Stimulated activated memory B cell treated with anti-CD40 and anti-IgM and Interleukin-4, amounts not matched to agents 10 μg/mL and 1 μg/mL and 100 μg/mL, for 72 hours (primary cell): Measurements from ENCODE around the gene KTN1.
A peak's percentile ranks its signal among the peaks of the same experiment; 100 is the strongest.

Source experiments
- ATAC-seq: fragments of 150-1000 bp; cut with Tn5 transposase; 2 replicates; pipeline ENCODE4 v1.10.0; 2021
- H3K27ac Mint-ChIP-seq: one replicate; pipeline ENCODE4 v1.8.0; 2022; ENCODE audit warnings: mild to moderate bottlenecking, mixed read lengths
- H3K27me3 Mint-ChIP-seq: one replicate; pipeline ENCODE4 v1.8.0; 2022; ENCODE audit warnings: mixed read lengths
- H3K36me3 Mint-ChIP-seq: one replicate; pipeline ENCODE4 v1.8.0; 2022; ENCODE audit warnings: mixed read lengths
- H3K4me1 Mint-ChIP-seq: one replicate; pipeline ENCODE4 v1.8.0; 2022; ENCODE audit warnings: mixed read lengths
- H3K4me3 Mint-ChIP-seq: one replicate; pipeline ENCODE4 v1.8.0; 2022; ENCODE audit warnings: mild to moderate bottlenecking, moderate library complexity, mixed read lengths
- H3K9me3 Mint-ChIP-seq: one replicate; pipeline ENCODE4 v1.8.0; 2022; ENCODE audit warnings: mixed read lengths

Gene KTN1, protein sequence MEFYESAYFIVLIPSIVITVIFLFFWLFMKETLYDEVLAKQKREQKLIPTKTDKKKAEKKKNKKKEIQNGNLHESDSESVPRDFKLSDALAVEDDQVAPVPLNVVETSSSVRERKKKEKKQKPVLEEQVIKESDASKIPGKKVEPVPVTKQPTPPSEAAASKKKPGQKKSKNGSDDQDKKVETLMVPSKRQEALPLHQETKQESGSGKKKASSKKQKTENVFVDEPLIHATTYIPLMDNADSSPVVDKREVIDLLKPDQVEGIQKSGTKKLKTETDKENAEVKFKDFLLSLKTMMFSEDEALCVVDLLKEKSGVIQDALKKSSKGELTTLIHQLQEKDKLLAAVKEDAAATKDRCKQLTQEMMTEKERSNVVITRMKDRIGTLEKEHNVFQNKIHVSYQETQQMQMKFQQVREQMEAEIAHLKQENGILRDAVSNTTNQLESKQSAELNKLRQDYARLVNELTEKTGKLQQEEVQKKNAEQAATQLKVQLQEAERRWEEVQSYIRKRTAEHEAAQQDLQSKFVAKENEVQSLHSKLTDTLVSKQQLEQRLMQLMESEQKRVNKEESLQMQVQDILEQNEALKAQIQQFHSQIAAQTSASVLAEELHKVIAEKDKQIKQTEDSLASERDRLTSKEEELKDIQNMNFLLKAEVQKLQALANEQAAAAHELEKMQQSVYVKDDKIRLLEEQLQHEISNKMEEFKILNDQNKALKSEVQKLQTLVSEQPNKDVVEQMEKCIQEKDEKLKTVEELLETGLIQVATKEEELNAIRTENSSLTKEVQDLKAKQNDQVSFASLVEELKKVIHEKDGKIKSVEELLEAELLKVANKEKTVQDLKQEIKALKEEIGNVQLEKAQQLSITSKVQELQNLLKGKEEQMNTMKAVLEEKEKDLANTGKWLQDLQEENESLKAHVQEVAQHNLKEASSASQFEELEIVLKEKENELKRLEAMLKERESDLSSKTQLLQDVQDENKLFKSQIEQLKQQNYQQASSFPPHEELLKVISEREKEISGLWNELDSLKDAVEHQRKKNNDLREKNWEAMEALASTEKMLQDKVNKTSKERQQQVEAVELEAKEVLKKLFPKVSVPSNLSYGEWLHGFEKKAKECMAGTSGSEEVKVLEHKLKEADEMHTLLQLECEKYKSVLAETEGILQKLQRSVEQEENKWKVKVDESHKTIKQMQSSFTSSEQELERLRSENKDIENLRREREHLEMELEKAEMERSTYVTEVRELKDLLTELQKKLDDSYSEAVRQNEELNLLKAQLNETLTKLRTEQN (N-terminal part only)

DNA sequence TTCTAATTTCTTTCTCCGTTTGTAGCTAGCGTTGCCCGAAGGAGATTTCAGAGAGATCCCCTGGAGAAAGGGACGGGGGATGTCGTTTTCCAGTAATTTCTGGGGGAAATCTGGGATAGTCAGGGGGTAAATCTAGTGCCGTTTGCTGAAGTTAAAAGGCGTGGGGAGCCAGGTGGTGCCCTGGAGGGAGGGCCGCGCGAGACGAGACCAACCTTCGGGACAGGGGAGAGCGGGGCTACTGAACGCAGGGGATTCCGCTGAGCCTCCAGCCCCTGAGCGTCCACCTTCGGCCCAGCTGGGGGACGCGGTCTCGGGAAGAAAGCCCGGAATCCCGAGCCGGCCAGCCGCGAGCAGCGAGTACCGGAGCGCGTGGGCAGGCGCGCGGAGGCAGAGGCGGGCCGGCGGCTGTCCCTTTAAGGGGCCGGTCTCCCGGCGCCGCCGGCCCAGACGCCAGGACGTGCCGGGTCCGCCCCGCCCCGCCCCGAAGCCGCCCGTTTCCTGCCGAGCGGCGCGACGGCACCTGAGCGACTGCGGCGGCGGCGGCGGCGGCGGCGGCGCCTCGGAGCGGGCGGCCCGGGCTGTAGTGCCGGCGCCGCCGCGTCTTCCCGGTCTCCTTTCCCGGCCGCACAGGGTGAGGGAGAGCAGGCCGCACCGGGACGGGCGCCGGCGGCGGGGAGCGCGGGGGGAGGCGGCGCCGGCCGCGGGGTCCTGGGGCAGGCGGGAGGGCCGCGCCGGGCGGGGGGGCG, at the start of gene KTN1:
TSS of gene KTN1 (plus strand) at position 484 of the 746 bp plus-strand sequence. CDS start 31,842 bp downstream, outside the sequence.
- Mint-ChIP-seq H3K27me3 (no peaks in the 10 kb centered on the region), H3K36me3 (no peaks in the 10 kb centered on the region), H3K4me3 (peak within 1 kb of the TSS; percentile 97), H3K9me3 (no peaks in the 10 kb centered on the region), H3K4me1 (peaks cover 26% of the 10 kb centered on the region), H3K27ac (peak within 1 kb of the TSS; percentile 98)
- ATAC-seq, result peak; percentile 95

DNA sequence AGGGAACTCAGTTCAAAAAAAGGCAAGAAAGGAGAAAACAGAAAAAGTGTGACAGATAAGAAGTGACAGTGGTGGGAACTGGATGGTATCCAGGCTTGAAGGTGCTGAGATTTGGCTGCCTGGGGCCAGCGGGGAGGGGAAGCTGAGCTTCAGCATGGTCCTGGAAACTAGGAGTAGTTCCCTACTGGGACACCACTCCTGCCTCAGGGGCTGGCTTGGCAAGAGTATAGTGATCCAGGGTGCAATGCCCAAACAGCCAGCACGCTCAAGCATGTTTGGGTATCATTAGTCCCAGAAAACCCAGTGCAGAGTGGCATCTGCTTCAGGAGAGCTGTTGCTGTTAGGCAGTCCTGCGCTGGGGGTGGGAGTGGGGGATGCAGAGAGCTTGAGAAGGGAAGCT, 49.5 kb upstream of the KTN1 start:
- ATAC-seq, result no peak
- no peaks in the 10 kb centered on the region for H3K27me3 Mint-ChIP-seq
- H3K27ac Mint-ChIP-seq, result no peak overlapping the region
- no peak overlapping the region for H3K4me3 Mint-ChIP-seq
- peaks cover 2% of the 10 kb centered on the region for H3K9me3 Mint-ChIP-seq
- H3K4me1 Mint-ChIP-seq, result no peaks in the 10 kb centered on the region
- no peaks in the 10 kb centered on the region for H3K36me3 Mint-ChIP-seq

DNA sequence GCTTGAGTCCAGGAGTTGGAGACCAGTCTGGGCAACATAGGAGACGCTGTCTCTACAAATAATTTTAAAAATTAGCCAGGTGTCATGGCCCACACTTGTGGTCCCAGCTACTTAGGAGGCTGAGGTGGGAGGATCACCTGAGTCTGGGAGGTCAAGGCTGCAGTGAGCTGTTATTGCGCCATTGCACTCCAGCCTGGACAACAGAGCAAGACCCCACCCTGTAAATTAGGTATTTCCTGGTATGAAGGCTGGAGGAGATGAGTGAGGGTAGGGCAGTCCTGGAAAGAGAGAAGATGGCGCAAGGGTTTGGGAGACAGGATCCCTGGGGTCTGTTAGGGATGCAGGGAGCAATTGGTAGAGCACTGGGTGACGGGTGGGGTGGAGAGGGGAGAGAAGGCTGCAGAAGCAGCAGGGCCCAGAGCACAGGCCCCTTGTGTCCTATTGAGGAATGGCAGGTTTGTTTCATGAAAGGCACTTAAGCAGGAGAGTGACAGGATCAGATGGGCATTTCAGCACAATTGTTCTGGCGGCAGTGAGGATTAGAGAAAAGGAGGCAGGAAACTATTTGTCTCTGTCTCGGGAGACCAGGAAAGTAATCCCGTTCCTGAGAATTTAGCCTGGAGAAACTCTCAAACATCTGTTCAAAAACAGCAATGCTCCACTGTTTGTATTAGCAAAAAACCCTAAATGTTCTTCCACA, 47.2 kb upstream of the KTN1 start:
- no peak overlapping the region for H3K27ac Mint-ChIP-seq
- peaks cover 6% of the 10 kb centered on the region for H3K9me3 Mint-ChIP-seq
- no peaks in the 10 kb centered on the region for H3K4me1 Mint-ChIP-seq
- H3K4me3 Mint-ChIP-seq, result no peak overlapping the region
- peaks cover 7% of the 10 kb centered on the region for H3K36me3 Mint-ChIP-seq
- no peaks in the 10 kb centered on the region for H3K27me3 Mint-ChIP-seq
- no peak for ATAC-seq

DNA sequence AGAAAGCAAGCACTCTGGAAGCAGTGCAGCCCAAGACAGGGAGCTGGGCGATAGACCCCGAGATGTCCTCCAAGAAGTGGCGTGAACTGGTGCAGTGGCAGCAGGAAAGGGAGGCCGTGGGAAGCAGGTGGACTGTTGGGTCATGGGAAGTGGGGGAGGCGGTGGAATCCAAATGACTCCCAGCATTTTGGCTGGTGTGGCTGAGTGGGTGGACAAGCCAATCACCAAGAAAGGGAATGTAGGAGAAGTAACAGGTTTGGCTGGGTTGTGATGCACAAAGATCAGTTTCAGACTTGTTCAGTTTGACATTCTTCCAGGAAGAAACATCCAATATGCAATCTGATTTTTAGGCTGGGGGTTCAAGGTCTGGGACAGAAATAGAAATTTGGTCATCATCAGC, 46.0 kb upstream of the KTN1 start:
- H3K9me3 Mint-ChIP-seq, result peaks cover 6% of the 10 kb centered on the region
- H3K27ac Mint-ChIP-seq, result no peak overlapping the region
- H3K27me3 Mint-ChIP-seq, result no peaks in the 10 kb centered on the region
- no peaks in the 10 kb centered on the region for H3K4me1 Mint-ChIP-seq
- peaks cover 7% of the 10 kb centered on the region for H3K36me3 Mint-ChIP-seq
- H3K4me3 Mint-ChIP-seq, result no peak overlapping the region
- ATAC-seq, result no peak

DNA sequence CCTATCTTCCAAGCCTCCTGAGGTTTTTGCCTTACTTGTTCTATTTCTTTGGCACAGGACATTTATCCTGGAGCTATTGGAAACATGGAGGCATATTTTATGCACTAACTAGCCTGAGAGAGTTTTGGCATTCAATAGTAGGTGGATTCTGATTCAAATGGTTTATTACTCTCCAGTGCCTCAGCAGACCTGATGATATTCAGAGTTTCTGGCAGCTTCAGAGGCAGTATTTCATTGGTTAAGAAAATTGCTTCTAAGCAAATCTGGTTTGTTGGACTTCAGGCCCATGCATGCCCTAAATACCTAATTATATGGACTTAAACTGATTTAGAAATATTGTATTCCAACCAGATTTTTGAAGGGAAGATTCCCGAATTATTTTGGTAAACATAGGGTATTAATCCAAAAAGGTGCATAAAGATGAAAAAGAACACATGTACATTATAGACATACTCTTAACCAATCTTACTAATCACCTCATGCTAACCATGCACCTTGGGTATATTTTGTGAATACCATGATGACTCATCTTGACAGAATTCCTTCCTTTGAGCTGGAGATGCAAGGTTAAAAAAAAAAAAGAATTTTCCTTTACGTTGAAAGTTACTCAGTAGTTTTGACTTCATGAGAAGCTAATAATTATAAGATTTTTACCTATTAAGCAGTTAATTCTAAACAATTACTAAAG, 44.3 kb upstream of the KTN1 start:
- H3K4me1 Mint-ChIP-seq, result no peaks in the 10 kb centered on the region
- peaks cover 6% of the 10 kb centered on the region for H3K9me3 Mint-ChIP-seq
- ATAC-seq, result no peak
- no peak overlapping the region for H3K27ac Mint-ChIP-seq
- H3K4me3 Mint-ChIP-seq, result no peak overlapping the region
- no peaks in the 10 kb centered on the region for H3K27me3 Mint-ChIP-seq
- peaks cover 7% of the 10 kb centered on the region for H3K36me3 Mint-ChIP-seq

GRCh38 chr14:55536204-55536708, 43.8 kb upstream of the KTN1 start:
- Mint-ChIP-seq H3K9me3 (peaks cover 6% of the 10 kb centered on the region), H3K36me3 (peaks cover 7% of the 10 kb centered on the region), H3K4me3 (no peak overlapping the region), H3K27ac (no peak overlapping the region), H3K27me3 (no peaks in the 10 kb centered on the region), H3K4me1 (no peaks in the 10 kb centered on the region)
- no peak for ATAC-seq

DNA sequence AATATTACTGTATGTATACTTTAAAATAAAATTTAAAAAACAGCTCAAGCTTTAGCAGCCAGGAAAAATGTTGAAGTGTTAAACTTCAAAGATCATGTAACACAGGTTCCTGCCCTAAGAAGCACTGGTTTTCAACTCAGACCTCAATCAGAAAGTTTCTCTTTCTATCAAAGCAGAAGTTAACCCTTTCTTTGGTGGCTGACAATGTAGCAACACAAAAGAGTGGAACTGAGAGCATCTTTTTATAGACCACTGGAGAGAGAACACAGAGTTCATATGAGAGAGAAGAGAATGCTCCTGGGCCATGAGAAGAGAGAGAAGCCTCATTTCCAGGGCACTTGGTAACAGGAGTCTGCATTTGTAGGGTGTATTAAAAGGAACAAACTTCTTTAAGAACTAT, 42.2 kb upstream of the KTN1 start:
- H3K27ac Mint-ChIP-seq, result no peak overlapping the region

DNA sequence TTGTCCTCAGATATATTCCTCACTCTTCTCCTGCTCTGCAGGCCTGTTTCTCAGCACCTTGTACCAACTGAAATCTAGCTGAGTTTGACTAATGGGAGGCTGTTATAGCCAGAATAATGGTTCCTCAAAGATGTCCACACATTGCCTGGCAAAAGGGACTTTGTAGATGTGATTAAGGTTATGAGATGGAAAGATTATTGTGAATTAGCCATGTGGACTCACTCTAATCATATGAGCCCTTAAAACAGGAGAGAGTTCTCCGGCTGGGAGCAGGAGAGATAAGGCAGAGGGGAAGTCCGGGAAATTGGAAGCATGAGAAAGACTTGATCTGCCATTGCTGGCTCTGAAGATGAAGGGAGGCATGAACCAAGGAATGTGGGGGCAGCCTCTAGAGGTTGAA, 40.0 kb upstream of the KTN1 start:
- H3K36me3 Mint-ChIP-seq, result peaks cover 7% of the 10 kb centered on the region
- ATAC-seq, result no peak

More for the DNA sequence above, 42.2 kb upstream of the KTN1 start:
- Mint-ChIP-seq H3K9me3 (peaks cover 6% of the 10 kb centered on the region), H3K27me3 (no peaks in the 10 kb centered on the region), H3K36me3 (peaks cover 7% of the 10 kb centered on the region), H3K4me1 (no peaks in the 10 kb centered on the region), H3K4me3 (no peak overlapping the region)
- no peak for ATAC-seq

DNA sequence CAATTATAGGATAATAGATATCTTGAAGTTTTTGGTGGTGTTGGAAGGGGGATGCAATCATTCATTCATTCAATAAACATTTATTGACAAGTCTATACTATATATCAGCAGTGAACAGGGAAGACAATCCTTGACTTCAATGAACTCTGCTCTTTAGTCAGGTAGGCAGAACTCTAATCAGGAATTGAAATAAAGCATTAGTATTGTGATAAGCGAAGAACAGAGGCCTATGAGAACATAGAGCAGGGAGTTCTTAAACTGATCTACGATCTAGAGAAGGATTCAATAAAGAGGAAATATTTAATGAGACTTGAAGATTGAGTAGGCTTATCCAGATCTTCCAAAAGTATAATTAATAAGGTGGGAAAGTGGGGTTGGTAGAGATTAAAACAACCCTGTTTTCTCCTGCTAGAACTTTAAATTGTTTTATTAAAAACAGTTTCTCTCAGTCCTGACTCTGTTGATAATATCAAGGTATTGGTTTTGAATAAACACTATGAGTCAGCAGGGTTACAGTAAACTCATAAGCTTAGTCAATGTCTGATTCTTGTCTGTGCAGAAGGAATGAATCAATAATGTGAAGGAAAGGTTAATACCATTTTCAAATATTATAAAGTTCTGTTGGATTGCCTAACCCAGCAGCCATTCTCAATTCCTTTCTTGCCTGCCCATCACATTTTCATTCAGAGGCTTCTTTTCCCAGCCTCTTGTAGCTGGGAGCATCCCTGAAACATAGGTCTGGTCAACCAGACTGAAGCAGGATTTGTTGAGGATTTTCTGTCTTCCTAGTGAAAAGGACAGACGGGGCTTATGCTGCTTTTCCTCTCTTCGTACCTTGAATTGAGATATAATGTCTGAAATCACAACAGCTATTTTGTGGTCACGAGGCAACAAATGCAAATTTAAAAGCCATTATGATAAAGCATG, 38.9 kb upstream of the KTN1 start:
- no peaks in the 10 kb centered on the region for H3K27me3 Mint-ChIP-seq
- H3K27ac Mint-ChIP-seq, result no peak overlapping the region
- no peak for ATAC-seq
- H3K4me1 Mint-ChIP-seq, result peaks cover 7% of the 10 kb centered on the region
- no peak overlapping the region for H3K4me3 Mint-ChIP-seq
- peaks cover 3% of the 10 kb centered on the region for H3K9me3 Mint-ChIP-seq
- H3K36me3 Mint-ChIP-seq, result peaks cover 7% of the 10 kb centered on the region

More for the DNA sequence above, 40.0 kb upstream of the KTN1 start:
- peaks cover 3% of the 10 kb centered on the region for H3K9me3 Mint-ChIP-seq
- H3K4me1 Mint-ChIP-seq, result no peaks in the 10 kb centered on the region
- H3K27ac Mint-ChIP-seq, result no peak overlapping the region
- H3K4me3 Mint-ChIP-seq, result no peak overlapping the region
- no peaks in the 10 kb centered on the region for H3K27me3 Mint-ChIP-seq

DNA sequence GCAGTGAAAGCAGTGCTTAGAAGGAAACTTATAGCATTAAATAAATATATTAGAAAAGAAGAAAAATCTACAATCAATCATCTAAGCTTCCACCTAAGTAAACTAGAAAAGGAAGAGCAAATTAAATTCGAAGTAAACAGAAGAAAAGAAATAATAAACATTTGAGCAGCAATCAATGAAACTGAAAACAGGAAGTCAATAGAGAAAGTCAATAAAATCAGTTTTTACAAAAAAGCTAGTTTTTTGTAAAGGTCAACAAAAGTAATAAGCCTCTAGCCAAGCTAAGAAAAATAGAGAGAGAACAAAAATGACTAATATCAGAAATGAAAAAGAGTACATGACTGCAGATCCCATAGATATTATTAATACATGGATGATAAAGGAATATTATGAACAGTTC, 34.2 kb upstream of the KTN1 start:
- H3K9me3 Mint-ChIP-seq, result peaks cover 3% of the 10 kb centered on the region
- H3K4me1 Mint-ChIP-seq, result peaks cover 15% of the 10 kb centered on the region
- no peaks in the 10 kb centered on the region for H3K27me3 Mint-ChIP-seq
- no peak for ATAC-seq
- no peaks in the 10 kb centered on the region for H3K36me3 Mint-ChIP-seq
- H3K4me3 Mint-ChIP-seq, result no peak overlapping the region
- H3K27ac Mint-ChIP-seq, result peak overlapping the region; percentile 50

DNA sequence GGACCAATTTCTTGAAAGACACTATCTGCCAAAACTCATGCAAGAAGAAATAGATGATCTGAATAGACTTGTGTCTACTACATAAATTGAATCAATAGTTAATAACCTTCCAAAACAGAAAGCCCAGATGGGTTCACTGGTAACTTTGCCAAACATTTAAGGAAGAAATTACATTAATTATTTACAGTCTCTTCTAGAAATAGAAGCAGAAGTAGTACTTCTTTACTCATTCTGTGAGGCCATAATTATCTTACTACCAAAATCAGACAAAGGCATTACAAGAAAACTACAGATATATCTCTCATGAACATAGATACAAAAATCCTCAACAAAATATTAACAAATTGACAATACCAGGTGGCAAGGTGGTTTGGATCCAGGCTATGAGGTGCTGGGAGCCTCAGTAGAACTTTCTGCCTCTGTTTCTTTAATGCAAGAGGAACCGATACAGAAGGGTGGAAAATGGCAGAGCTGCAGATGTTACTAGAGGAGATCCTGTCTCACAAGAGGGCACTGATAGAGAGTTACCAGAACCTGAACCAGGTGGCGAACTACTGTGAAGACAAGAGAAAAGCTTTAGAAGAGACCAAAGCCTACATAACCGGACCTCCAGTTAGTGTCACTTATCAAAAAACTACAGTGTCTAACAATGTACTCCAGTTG, 33.7 kb upstream of the KTN1 start:
- Mint-ChIP-seq H3K27me3 (no peaks in the 10 kb centered on the region), H3K4me3 (no peak overlapping the region)
- ATAC-seq, result peak; percentile 67

GRCh38 chr14:55547650-55548315, 32.2 kb upstream of the KTN1 start:
- H3K27ac Mint-ChIP-seq, result no peak overlapping the region
- no peaks in the 10 kb centered on the region for H3K27me3 Mint-ChIP-seq
- no peak overlapping the region for H3K4me3 Mint-ChIP-seq
- no peak for ATAC-seq
- H3K36me3 Mint-ChIP-seq, result no peaks in the 10 kb centered on the region
- peaks cover 15% of the 10 kb centered on the region for H3K4me1 Mint-ChIP-seq
- peaks cover 3% of the 10 kb centered on the region for H3K9me3 Mint-ChIP-seq

More for the DNA sequence above, 33.7 kb upstream of the KTN1 start:
- Mint-ChIP-seq H3K27ac (peak overlapping the region; percentile 50), H3K9me3 (peaks cover 3% of the 10 kb centered on the region), H3K4me1 (peaks cover 15% of the 10 kb centered on the region), H3K36me3 (no peaks in the 10 kb centered on the region)
